Thyroid gland (tissue), 4 donors: ENCODE results near the gene COL4A1. TPM values are rescaled to one million over a fixed set of nuclear protein-coding genes. Genes with fewer than 3 reads are reported as not detected.

Source experiments
- DNase-seq, 2 donors: peaks; one replicate each; pipeline ENCODE4 v3.0.0-alpha.2; 2019
- H3K27ac ChIP-seq, 3 donors: fragments of 200-600 bp; sonication (generic); 1 replicate in 2 of 3; 2 replicates in 1 of 3; pipeline ENCODE4 v1.5.1; 2016 to 2019; ENCODE audit warnings: mild to moderate bottlenecking in 1 of 3, moderate library complexity in 1 of 3
- H3K27me3 ChIP-seq: fragments of 200-600 bp; sonication (generic); one replicate; pipeline ENCODE4 v1.5.1; 2019
- H3K36me3 ChIP-seq, 2 donors: fragments of 200-600 bp; sonication (generic); one replicate each; pipeline ENCODE4 v1.5.1; 2016 to 2019
- H3K4me1 ChIP-seq, 2 donors: fragments of 200-600 bp; sonication (generic); one replicate each; pipeline ENCODE4 v1.5.1; 2017 to 2019
- H3K4me3 ChIP-seq, 3 donors: fragments of 200-600 bp; sonication (generic); replicated peaks in 1 of 3; 1 replicate in 2 of 3; 2 replicates in 1 of 3; pipeline ENCODE4 v1.5.1; 2016; ENCODE audit warnings: mild to moderate bottlenecking in 1 of 3
- H3K9me3 ChIP-seq: fragments of 200-600 bp; sonication (generic); one replicate; pipeline ENCODE4 v1.5.1; 2017
- POLR2A ChIP-seq, 2 donors: fragments of 450-650 bp; IDR thresholded peaks; one replicate each; pipeline ENCODE4 v1.6.1; 2017; ENCODE audit warnings: antibody characterized with exemption in 2 of 2, mild to moderate bottlenecking in 2 of 2, moderate library complexity in 1 of 2
- WGBS, 2 donors: methylation state at CpG; one replicate each; pipeline ENCODE4 v1.1.5; 2017; 5-methylcytosine and 5-hydroxymethylcytosine counted together
- intact Hi-C: fragments of 100-400 bp; cut with DNase I; formaldehyde crosslinking; loops from one replicate; pipeline ENCODE4 v1.15.1; 2023
- total RNA-seq, 4 donors: library from RNA; depleted of rRNA; stranded (reverse); fragments of >200 nt; gene quantifications; one replicate each; pipeline ENCODE4 v1.2.3, GENCODE V29; 2016
- TF ChIP-seq, protein P1 (sequence below), 6 experiments: fragments of 200-600 bp in 3 of 6; fragments of 450-650 bp in 3 of 6; sonication (generic) in 3 of 6; IDR thresholded peaks; one replicate each; pipeline ENCODE4 v1.5.1; 2016 to 2019; ENCODE audit warnings: antibody characterized with exemption in 6 of 6, mild to moderate bottlenecking in 2 of 6, inconsistent platforms in 1 of 6, moderate library complexity in 1 of 6

Gene COL4A1
- total RNA-seq, 4 donors from 2014 or later: 71.3 to 161 (median 112) TPM

GRCh38 chr13:110353339-110353977 lies 46.5 kb upstream of the COL4A1 start:
- H3K27ac ChIP-seq: peak overlapping the region; percentile 62 to 64 (median 63)
- H3K9me3 ChIP-seq: no peaks in the 10 kb centered on the region
- 57 to 74% methylated on average over 13 of the region's 13 CpGs for WGBS, 2 donors
- no peak overlapping the region for H3K4me3 ChIP-seq
- DNase-seq: peak in 1 of 2 donors; percentile 63
- no peak for TF ChIP-seq POLR2A (IDR thresholded peaks at IDR 0.05)
- TF ChIP-seq, protein P1, sequence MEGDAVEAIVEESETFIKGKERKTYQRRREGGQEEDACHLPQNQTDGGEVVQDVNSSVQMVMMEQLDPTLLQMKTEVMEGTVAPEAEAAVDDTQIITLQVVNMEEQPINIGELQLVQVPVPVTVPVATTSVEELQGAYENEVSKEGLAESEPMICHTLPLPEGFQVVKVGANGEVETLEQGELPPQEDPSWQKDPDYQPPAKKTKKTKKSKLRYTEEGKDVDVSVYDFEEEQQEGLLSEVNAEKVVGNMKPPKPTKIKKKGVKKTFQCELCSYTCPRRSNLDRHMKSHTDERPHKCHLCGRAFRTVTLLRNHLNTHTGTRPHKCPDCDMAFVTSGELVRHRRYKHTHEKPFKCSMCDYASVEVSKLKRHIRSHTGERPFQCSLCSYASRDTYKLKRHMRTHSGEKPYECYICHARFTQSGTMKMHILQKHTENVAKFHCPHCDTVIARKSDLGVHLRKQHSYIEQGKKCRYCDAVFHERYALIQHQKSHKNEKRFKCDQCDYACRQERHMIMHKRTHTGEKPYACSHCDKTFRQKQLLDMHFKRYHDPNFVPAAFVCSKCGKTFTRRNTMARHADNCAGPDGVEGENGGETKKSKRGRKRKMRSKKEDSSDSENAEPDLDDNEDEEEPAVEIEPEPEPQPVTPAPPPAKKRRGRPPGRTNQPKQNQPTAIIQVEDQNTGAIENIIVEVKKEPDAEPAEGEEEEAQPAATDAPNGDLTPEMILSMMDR (IDR thresholded peaks at IDR 0.05): no peak
- intact Hi-C loops: no loop called here
- H3K27me3 ChIP-seq: no peaks in the 10 kb centered on the region
- peaks cover 0 to 5% of the 10 kb centered on the region in 2 donors for H3K36me3 ChIP-seq
- peaks cover 43 to 62% of the 10 kb centered on the region in 2 donors for H3K4me1 ChIP-seq

DNA sequence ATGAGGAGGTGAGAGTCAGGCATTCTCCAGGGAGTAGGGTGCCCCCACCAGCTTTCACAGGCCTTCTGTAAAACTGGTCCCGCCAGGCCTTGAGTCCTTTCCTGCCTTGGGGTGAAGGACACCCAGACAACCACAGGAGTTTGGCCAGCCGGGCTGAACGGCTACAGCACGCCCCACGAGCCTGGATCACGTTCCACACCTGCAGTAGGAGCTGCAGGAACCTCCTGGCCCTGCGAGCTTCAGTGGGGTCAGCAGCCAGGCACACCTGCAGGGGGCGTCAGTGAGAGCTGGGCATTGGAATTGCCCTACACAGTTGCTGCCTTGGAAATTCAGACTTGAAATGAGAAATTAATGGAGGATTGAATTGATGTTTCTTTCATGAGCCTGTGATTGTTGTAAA lies 45.8 kb upstream of the COL4A1 start:
- WGBS, 2 donors: 92% methylated on average over 6 to 8 of the region's 8 CpGs
- no peak for DNase-seq
- H3K4me3 ChIP-seq: no peak overlapping the region
- peak overlapping the region; percentile 42 to 64 (median 62) for H3K27ac ChIP-seq
- TF ChIP-seq, protein P1 (IDR thresholded peaks at IDR 0.05): no peak
- TF ChIP-seq POLR2A (IDR thresholded peaks at IDR 0.05): no peak
- no peaks in the 10 kb centered on the region for H3K36me3 ChIP-seq
- no peaks in the 10 kb centered on the region for H3K27me3 ChIP-seq
- intact Hi-C loops: no loop called here
- H3K9me3 ChIP-seq: no peaks in the 10 kb centered on the region
- peaks cover 50 to 69% of the 10 kb centered on the region in 2 donors for H3K4me1 ChIP-seq

DNA sequence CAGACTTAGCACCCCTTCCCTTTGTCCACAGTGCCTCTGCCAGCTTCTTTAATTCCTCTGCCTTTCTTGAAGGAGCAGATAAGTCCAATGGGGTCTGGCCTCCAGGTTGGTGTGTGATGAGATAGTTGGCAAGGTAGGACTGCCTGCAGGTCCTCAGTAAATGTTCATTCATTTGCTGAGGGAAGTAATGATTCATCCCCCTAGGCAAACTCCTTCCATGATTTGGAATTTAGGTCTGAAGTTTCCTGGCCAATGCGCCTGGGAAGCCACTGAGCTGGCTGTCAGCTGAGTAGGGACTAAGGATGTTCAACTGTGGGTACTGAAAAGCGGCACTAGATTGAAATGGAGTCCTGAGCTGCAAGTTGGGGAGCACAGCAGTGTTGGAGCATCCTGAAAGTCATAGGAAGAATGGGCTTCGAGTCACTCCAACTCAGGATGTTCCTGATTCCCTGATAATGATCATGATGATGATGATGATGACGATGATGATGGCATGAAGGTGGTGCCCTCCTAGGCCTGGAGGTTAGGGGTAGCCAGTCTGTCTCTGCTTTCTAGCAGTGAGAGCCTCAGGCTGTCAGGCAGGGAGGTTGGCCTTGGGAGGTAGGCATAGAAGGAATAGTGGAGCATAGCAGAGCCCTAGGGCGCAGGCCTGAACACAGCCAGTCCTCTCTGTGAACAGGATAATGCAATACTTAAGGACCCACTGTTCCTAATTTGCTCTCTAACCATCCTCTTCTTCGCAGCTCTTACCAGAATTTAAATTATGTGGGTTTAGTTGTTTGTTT lies 44.9 kb upstream of the COL4A1 start:
- no peak for DNase-seq
- Histone ChIP-seq H3K4me3 (no peak overlapping the region), H3K4me1 (peaks cover 55 to 78% of the 10 kb centered on the region in 2 donors), H3K9me3 (no peaks in the 10 kb centered on the region), H3K27ac (peak overlapping the region in 2 of 3 donors; percentile 42 to 62), H3K27me3 (no peaks in the 10 kb centered on the region), H3K36me3 (no peaks in the 10 kb centered on the region)
- intact Hi-C loops: no loop called here
- WGBS, 2 donors: 90 to 91% methylated on average over 6 of the region's 6 CpGs
- TF ChIP-seq POLR2A (IDR thresholded peaks at IDR 0.05): no peak
- TF ChIP-seq, protein P1 (IDR thresholded peaks at IDR 0.05): no peak

GRCh38 chr13:110350509-110350908 lies 43.6 kb upstream of the COL4A1 start:
- intact Hi-C loops: no loop called here
- peak in 1 of 2 donors; percentile 51 for DNase-seq
- H3K4me3 ChIP-seq: no peak overlapping the region
- no peaks in the 10 kb centered on the region for H3K27me3 ChIP-seq
- 47 to 73% methylated on average over 3 of the region's 3 CpGs for WGBS, 2 donors
- no peaks in the 10 kb centered on the region for H3K36me3 ChIP-seq
- H3K9me3 ChIP-seq: no peaks in the 10 kb centered on the region
- peaks cover 55 to 79% of the 10 kb centered on the region in 2 donors for H3K4me1 ChIP-seq
- TF ChIP-seq, protein P1 (IDR thresholded peaks at IDR 0.05): no peak
- no peak for TF ChIP-seq POLR2A (IDR thresholded peaks at IDR 0.05)
- peak overlapping the region in 2 of 3 donors; percentile 48 to 56 for H3K27ac ChIP-seq

DNA sequence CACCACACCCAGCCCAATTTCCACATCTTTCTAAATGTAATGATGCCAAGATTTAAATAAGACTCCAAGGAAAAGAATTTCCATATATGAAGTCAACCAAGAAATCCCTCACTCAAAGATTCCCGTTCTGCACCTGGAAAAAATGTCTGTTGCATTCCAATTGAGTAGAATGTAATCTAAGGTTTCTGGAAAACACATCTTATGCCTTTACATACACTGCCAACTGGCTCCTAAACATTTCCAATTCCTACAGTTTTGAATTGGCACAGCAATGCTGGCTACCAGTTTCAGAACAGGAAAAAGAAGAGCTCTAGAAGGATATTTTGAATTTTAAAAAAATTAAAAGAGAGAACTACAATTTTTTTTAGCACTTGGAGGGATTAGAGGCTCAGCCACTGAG lies 43.1 kb upstream of the COL4A1 start:
- no peak for DNase-seq
- H3K9me3 ChIP-seq: no peaks in the 10 kb centered on the region
- no peaks in the 10 kb centered on the region for H3K27me3 ChIP-seq
- H3K27ac ChIP-seq: peak overlapping the region in 2 of 3 donors; percentile 48 to 56
- H3K4me1 ChIP-seq: peaks cover 55 to 77% of the 10 kb centered on the region in 2 donors
- intact Hi-C loops: no loop called here
- 95 to 100% methylated on average over 1 of the region's 1 CpG for WGBS, 2 donors
- no peaks in the 10 kb centered on the region for H3K36me3 ChIP-seq
- TF ChIP-seq, protein P1 (IDR thresholded peaks at IDR 0.05): no peak
- no peak for TF ChIP-seq POLR2A (IDR thresholded peaks at IDR 0.05)
- no peak overlapping the region for H3K4me3 ChIP-seq
